ENCODE results near the gene RAB7B.

The RAB7B gene

GRCh38 chr1:205970486-205970885, 32.7 kb downstream of the RAB7B start:
- no peak for TF ChIP-seq CTCF (conservative IDR thresholded peaks at IDR 0.05)
- peak overlapping the region; percentile 31; the same call in 1 of the 2 replicates for H3K27ac ChIP-seq

- TF ChIP-seq CTCF (conservative IDR thresholded peaks at IDR 0.05), result no peak
- no peak overlapping the region for H3K27ac ChIP-seq
Measured at GRCh38 chr1:205969229-205969628, 34.0 kb downstream of the RAB7B start.

DNA sequence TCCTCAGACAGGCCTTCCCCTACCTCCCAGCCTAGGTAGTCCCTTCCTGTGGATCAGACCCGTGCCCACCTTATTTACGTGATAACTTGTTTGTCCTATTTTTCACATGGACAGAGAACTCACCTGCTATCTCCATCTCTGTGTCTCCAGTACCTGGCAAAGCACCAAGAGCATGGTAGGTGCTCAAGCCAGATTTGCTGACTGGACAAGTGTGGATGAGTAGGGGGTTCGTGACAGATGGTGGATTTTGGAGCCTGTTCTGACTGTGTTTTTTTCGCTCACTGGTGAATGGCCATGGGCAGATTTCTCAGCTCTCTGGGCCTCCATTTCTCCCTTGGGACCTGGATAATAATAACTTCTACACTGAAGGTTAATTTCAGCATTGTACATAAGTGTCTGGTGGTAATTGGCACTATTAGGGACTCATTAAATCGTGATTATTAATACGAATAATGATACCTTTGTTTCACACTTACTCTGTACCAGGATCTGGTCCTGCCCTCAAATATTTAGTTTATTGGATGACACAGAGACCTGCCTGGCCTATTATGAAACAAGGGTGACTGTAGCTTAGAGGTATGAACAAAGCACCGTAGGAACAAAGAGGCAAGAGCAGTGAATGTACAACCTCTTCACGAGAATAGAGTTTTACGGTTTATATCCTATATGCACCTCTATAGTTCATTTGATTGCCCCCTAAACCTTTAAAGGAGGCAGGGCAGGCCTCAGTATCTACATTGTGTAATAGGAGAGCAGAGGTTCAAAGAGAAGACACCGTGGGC, 35.5 kb downstream of the RAB7B start:
- no peak overlapping the region for H3K27ac ChIP-seq
- TF ChIP-seq CTCF (conservative IDR thresholded peaks at IDR 0.05), result no peak

- H3K27ac ChIP-seq, result no peak overlapping the region
- no peak for TF ChIP-seq CTCF (conservative IDR thresholded peaks at IDR 0.05)
Measured at GRCh38 chr1:205965036-205965884, 37.9 kb downstream of the RAB7B start.

DNA sequence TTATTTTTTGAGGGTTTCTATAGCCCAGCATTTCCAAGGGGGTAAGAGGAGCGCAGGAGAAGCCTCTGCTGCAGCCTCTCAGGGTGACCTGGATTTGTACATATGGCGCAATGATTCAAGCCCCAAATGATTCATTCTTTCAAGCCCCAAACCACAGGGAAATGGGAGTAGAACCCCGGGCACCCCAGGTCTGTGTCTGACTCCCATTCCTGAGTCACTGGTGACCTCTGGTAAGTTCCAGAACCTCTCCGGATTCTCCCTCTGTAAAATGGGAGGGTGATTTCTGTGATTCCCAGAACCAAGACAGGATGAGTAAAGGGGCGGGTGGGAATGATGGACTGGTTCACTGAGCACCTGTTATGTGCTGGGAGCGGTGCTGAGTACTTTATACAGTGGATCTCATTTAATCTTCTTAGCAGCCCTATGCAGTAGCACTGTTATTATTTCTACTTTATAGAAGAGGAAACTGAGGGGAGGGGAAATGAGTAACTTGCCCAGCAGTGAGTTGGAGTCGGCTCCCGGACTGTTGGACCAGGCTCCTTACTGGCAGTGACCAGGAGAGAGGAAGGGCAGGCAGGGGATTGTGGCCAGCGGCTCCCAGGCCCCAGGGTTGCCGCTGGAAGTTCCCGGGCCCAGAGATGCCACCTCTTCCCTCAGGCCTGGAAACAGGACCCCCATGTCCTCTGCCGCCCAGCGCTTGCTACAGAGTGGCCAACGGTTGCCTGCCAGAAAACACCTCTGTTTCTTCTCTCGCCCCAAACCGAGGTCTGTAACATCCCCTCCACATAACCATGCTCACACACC, 39.6 kb downstream of the RAB7B start:
- no peak overlapping the region for H3K27ac ChIP-seq
- no peak for TF ChIP-seq CTCF (conservative IDR thresholded peaks at IDR 0.05)

DNA sequence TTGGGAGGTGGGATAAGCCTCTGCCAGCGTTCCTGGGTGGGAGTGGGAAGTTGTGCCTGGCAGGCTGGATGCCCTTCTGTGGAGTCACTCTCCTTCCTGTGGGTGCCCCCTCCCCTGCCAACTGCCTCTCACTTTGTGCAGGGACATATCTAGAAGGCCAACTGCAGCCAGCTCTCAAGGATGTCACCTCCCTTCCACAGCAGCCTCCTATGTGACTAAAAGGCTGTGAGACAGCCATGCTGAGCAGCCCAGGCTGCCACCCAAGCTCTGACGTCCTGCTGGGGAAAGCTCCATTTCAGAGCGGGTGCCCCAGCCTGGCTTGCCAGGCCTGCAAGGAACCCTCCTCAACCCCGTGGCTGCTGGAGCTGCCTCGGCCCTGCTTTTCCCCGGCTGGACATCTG, 40.4 kb downstream of the RAB7B start:
- no peak for TF ChIP-seq CTCF (conservative IDR thresholded peaks at IDR 0.05)
- H3K27ac ChIP-seq, result no peak overlapping the region
